H1 (cell line): ENCODE results near the gene OXSR1. TPM values are rescaled to one million over a fixed set of nuclear protein-coding genes. Genes with fewer than 3 reads are reported as not detected.

ENCODE experiments used
- CHD7 ChIP-seq: fragments of 300-600 bp; sonication (generic); IDR thresholded peaks from 2 replicates; pipeline ENCODE4 v1.7.1; 2012; ENCODE audit warnings: low read length, moderate library complexity, mild to moderate bottlenecking, inconsistent platforms; ENCODE audit not compliant: insufficient replicate concordance
- POLR2AphosphoS5 ChIP-seq: IDR thresholded peaks from 2 replicates; pipeline ENCODE4 v1.6.1; 2011; ENCODE audit warnings: low read depth, low read length
- RXRA ChIP-seq: IDR thresholded peaks from 2 replicates; pipeline ENCODE4 v1.6.1; 2011; ENCODE audit warnings: low read depth, mild to moderate bottlenecking, low read length, moderate library complexity; ENCODE audit not compliant: insufficient read depth
- SIRT6 ChIP-seq: IDR thresholded peaks from one replicate; pipeline ENCODE4 v1.7.1; 2012; ENCODE audit warnings: low read length, inconsistent platforms
- SIX5 ChIP-seq: IDR thresholded peaks from 2 replicates; pipeline ENCODE4 v1.6.1; 2011; ENCODE audit warnings: mild to moderate bottlenecking, low read depth, low read length
- SP2 ChIP-seq: IDR thresholded peaks from 2 replicates; pipeline ENCODE4 v1.6.1; 2012; ENCODE audit warnings: mild to moderate bottlenecking, low read length, inconsistent platforms
- SRF ChIP-seq: IDR thresholded peaks from 2 replicates; pipeline ENCODE4 v1.6.1; 2011; ENCODE audit warnings: mild to moderate bottlenecking, low read depth, low read length, moderate library complexity
- SUZ12 ChIP-seq: fragments of 200-600 bp; sonication (generic); IDR thresholded peaks from 2 replicates; pipeline ENCODE4 v1.6.1; 2012; ENCODE audit warnings: mild to moderate bottlenecking, inconsistent platforms, low read length, moderate library complexity, mixed read lengths
- YY1 ChIP-seq: IDR thresholded peaks from 2 replicates; pipeline ENCODE4 v1.6.1; 2011; ENCODE audit warnings: low read depth, mild to moderate bottlenecking, low read length
- polyA plus RNA-seq, 7 experiments: library from polyadenylated mRNA; depleted of rRNA in 3 of 7; stranded (reverse) in 5 of 7; unstranded in 2 of 7; fragments of >200 nt in 5 of 7; fragments of 200-250 nt in 2 of 7; gene quantifications; 1 replicate in 5 of 7; 2 replicates in 1 of 7; 4 replicates in 1 of 7; pipeline versions ENCODE4 v1.2.1 to v1.2.3, GENCODE V29; 2011 to 2013; ENCODE audit warnings: missing spikeins in 2 of 7, mixed read lengths in 2 of 7
- total RNA-seq: library from RNA; stranded (reverse); fragmentation: NEBNext Ultra II Directional; extraction: Animal tissue kit (Norgen Biotek cat#: 25700); gene quantifications from 2 replicates; pipeline ENCODE4 v1.2.1, GENCODE V29; 2021

OXSR1 gene
- total and polyA plus RNA-seq, 2 of the 8 experiments (the other 6 are each of a cell fraction or from before 2014, with no cell fraction given): 25.1 to 47.0 TPM

GRCh38 chr3:38283810-38284755, 118.7 kb downstream of the OXSR1 start (continued):
- TF ChIP-seq CHD7 (no peak), SIX5 (no peak), SP2 (no peak), SRF (no peak), SIRT6 (no peak), SUZ12 (no peak), YY1 (no peak), POLR2AphosphoS5 (no peak), RXRA (no peak)
